ENCODE results near the gene PTGER2.

Gene PTGER2

GRCh38 chr14:52342849-52343596 lies 28.9 kb downstream of the PTGER2 start:
- no peak for DNase-seq

DNA sequence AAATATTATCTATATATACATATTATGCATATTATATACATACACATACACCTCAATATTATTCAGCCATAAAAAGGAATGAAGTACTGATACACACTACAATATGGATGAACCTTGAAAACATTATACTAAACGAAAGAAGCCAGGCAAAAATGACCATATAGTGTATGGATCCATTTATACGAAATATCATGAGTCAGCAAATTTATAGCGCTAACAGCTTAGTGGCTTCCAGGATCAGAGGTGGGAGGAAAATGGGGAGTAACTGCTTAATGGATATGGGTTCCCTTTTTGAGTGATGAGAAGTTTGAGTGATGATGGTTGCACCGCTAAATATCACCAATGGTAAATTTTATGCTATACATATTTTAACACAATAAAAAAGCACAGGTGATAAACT lies 32.7 kb downstream of the PTGER2 start:
- DNase-seq = no peak

- no peak for DNase-seq
Observed at GRCh38 chr14:52348279-52348678, 34.2 kb downstream of the PTGER2 start.

- DNase-seq = no peak
Observed at GRCh38 chr14:52348776-52349175, 34.7 kb downstream of the PTGER2 start.

GRCh38 chr14:52349731-52350130 lies 35.6 kb downstream of the PTGER2 start:
- DNase-seq = no peak

DNA sequence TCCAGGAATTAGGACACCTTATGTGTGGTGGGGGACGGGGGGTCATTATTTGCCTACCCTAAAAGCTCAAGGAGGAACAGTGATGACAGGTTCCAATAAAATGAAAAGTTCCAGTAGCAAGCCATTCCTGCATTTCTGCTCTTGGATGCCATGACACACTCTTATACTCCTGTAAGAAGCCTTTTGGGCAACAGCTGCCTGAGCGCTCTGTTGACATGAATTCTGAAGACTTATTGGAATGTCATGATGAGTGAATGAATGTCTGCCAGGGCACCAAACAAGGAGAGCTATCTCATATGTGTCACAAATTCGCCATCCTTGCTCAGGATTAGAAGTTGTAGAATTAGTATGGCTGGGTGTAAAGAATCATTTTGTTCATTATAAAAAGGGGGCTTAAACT lies 36.3 kb downstream of the PTGER2 start:
- no peak for DNase-seq

DNA sequence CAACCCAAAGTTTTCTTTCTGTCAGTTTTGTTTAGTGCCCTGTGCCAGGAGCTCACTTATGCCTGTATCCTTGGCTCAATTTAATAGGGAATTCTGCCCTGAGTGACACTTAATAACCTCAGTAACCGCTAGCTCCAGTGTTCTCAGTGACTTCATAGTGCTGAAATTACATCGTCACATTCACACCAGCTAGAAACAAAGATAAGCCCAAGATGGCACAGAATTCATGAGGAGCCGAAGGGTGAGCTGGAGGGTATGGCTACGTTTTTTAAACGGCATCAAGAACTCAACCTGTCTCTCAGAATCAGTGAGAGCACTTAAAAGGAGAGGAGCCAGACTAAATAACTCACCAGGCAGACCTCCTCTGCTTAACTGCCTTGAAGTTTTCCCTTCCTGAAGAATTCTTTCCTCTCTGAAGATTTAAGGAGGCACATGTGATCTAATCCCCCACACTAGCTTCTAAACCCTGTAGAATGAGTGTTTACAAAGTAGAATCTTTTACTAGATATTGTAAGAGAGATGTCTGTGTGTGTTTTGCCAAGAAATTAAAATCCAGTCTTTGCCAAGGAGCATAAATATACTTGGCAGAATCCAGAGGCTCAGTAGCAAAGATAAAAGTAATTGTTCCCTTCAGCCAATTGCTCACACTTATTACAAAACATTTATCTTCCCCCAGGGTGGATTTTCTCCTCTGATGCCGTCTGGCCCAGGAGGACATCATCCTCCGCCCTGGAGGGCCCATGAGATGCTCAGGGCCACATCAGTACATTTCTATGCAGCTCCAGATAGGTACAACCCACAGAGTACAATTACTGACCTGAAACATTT lies 37.3 kb downstream of the PTGER2 start:
- DNase-seq = no peak

- DNase-seq = no peak
Observed at GRCh38 chr14:52352061-52352491, 38.0 kb downstream of the PTGER2 start.

- no peak for DNase-seq
Observed at GRCh38 chr14:52352569-52352968, 38.5 kb downstream of the PTGER2 start.

DNA sequence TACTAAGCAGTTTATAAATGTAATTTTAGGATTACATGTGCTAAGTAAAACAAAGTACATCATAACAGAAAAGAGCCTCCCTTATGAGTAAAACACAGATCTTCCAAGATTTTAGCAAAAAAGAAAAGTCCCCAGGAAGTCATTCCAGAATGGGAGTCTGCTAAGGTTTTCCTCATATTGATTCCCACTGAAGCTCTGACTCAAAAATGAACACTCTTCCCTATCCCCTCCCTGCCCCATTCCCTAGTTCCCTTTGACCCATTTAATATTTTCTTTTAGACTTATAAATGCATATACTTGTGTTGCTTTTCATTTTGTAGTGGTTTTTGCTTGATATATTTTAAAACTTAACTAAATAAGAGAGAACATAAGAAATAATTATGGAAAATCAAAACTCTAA lies 40.1 kb downstream of the PTGER2 start:
- no peak for DNase-seq

DNA sequence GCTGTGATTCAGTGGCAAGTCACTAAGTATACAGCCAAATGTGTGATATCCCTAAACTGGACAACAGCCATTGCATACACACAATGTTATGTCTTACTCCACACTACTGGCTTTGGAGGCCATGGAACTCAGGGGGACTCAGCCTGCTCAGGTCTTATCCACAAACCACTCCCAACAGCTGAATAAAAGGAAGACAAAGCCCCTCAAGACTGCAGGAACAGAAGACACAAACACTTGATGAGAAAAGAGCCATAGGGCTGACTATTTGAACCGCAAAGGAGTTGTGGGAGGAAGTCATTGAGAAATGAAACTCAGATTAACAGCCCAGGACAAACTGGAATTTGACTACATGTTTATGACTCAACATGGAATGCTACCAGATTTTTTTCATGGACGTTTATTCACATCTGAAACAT lies 40.9 kb downstream of the PTGER2 start:
- DNase-seq = no peak

- DNase-seq = no peak
Observed at GRCh38 chr14:52355526-52355925, 41.4 kb downstream of the PTGER2 start.

- DNase-seq = no peak
Observed at GRCh38 chr14:52356025-52356424, 41.9 kb downstream of the PTGER2 start.

DNA sequence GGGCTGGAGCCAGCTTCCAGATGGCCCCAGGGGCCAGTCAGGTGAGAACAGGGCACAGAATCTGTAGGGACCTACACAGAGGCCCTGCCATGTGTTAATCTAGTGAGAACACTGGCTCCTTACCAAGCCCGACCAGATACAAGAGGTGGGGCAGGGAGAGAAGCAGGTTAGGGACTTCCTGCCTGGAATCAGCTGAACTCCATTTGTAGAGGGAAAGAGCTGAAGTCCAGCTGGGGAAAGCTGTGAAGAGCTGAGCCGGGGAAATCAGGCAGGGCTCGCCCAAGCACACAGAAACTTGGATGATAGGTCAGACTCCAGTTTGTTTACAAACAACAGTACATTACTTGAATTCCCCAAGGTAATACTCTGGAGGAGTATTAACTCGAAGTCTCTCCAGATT lies 46.7 kb downstream of the PTGER2 start:
- DNase-seq = no peak

- no peak for DNase-seq
Observed at GRCh38 chr14:52363041-52363704, 49.1 kb downstream of the PTGER2 start.

DNA sequence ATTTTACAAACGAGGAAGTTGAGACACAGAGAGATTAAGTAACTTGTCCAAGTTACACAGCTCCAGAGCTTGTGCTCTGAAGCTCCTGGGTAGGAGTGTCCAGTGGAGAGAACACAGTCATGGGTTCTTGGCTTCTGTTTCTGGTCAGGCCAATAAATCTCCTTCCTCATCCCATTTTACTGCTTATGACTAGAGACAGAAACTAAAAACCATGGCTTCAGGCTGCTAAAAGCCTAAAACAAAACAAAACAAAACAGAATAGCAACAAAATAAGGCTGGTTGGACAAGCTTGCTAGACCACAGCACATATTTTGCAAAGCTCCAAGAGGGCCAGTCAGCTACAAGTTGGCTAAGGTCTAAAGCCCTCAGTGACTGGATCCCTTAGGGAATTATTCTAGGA lies 49.8 kb downstream of the PTGER2 start:
- no peak for DNase-seq

DNA sequence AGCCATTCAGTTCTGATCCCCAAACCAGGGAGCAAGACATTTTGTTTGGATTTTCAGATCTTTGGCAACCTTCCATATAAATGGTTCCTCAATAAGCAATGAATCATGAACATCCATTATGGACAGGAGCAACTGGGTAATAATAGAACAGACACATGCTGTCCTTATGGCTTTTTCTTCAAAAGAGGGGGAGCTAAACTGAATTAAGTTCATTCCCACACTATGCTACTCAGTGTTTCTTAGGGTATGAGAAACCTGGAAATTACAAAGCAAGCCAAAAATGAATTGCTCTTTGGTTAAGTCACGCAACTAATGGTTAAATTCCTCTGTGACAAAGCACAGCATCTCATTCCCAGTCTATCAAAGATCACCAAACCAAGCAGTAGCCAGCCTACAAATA lies 51.0 kb downstream of the PTGER2 start:
- DNase-seq = no peak

GRCh38 chr14:52366796-52367315 lies 52.7 kb downstream of the PTGER2 start:
- no peak for DNase-seq

GRCh38 chr14:52369305-52369801 lies 55.2 kb downstream of the PTGER2 start:
- DNase-seq = no peak

DNA sequence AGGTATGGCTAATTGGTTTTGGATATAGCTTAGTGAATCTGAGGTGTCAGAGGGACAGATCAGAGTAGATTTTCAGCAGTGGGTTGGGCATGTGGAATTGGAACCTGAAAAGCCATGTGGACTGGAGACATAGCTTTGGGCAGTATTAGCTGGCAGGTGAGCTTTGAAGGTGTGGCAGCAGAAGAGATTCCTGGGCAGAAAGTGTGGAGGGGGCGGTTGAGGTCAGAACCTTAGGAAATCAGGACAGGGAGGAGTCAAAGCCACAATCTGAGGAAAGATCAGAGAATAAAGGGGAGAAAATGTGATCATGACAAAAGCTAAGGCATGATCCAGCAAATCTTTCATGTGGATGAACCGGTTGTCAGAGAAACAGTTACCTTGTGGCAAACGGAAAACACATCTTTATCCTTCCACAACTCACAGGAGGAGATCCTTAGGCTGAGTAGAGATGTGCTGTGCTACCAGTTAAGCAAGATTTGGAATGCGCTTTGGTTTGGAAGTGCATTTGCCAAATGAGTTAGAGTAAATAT lies 56.4 kb downstream of the PTGER2 start:
- DNase-seq = no peak

DNA sequence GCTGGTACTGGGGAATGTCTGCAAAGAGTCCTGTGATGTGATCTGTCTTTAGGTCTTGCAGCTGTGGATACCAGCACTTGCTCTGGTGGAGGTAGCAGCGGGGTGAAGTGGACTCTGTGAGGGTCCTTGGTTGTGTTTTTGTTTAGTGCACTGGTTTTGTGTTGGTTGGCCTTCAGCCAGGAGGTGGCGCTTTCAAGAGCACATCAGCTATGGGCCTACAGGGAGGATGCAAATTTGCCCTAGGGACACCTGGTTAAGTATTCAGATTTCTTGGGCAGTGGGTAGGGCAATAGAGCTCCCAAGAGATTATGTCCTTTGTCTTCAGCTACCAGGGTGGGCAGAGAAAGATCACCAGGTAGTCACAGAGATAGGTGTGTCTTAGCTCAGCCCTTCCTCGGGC lies 63.8 kb downstream of the PTGER2 start:
- DNase-seq = no peak

Data from activated CD4-positive, alpha-beta T cell treated with anti-CD3 and anti-CD28 coated beads, Interleukin-2, amount 50 U/mL, for 1 hour (primary cell).